Fibroblast of pulmonary artery (primary cell): ENCODE results near the gene HOXB13.
A peak's percentile ranks its signal among the peaks of the same experiment; 100 is the strongest.

ENCODE experiments used
- DNase-seq: peaks from one replicate; pipeline ENCODE4 v3.0.0-alpha.2; 2010; ENCODE audit warnings: low read depth
- H3K4me3 ChIP-seq: replicated peaks from 2 replicates; pipeline ENCODE4 v1.5.1; 2011; ENCODE audit warnings: low read depth, mild to moderate bottlenecking, control low read depth, low read length, moderate library complexity
- CTCF ChIP-seq: IDR thresholded peaks from 2 replicates; pipeline ENCODE4 v1.5.1; 2011; ENCODE audit warnings: mild to moderate bottlenecking, control low read depth, low read length, inconsistent platforms; ENCODE audit errors: missing control alignments

The HOXB13 gene

GRCh38 chr17:48693178-48693577 is 35.4 kb downstream of the HOXB13 start:
- DNase-seq: no peak
- H3K4me3 ChIP-seq: no peak overlapping the region
- no peak for TF ChIP-seq CTCF

- H3K4me3 ChIP-seq: no peak overlapping the region
- DNase-seq: no peak
- no peak for TF ChIP-seq CTCF
These were observed 36.5 kb downstream of the HOXB13 start for GRCh38 chr17:48692049-48692448.

- no peak for TF ChIP-seq CTCF
- no peak overlapping the region for H3K4me3 ChIP-seq
- no peak for DNase-seq
These were observed 37.9 kb downstream of the HOXB13 start for GRCh38 chr17:48690655-48691054.

- DNase-seq: no peak
- no peak for TF ChIP-seq CTCF
- no peak overlapping the region for H3K4me3 ChIP-seq
These were observed 46.9 kb downstream of the HOXB13 start for GRCh38 chr17:48681609-48682008.

DNA sequence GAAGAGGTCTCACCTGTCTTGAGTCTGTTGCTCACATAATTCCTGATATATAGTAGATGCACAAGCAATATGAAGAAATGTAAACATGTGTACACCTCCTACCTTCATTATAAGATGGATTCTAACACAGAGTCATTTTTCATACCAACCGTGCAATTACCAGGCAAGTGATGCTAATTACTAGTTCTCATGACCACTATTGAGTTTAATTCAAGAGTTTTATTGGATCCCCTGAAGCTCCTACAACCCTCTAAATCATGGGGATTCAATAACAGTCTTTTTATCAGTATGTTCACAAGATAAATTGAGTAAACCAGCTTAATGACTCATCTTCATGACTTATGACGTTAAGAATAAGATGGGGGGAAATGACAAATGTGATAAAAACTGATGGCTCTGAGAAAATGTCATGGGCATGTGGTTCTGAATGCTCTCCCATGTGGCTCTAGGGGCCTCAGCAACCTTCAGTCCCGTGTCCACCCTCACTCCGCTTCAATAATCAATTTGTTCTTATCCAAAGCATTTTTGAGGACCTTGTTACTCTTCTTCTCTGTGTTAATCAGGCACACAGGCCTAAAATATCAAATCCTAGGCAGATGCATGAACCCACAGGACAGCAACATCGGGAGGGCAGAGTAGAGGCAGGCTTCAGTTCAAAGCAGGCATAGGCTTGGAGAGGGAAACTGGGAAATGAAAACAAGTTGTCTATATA is 49.0 kb downstream of the HOXB13 start:
- no peak overlapping the region for H3K4me3 ChIP-seq
- TF ChIP-seq CTCF: no peak
- peak; percentile 10 for DNase-seq

DNA sequence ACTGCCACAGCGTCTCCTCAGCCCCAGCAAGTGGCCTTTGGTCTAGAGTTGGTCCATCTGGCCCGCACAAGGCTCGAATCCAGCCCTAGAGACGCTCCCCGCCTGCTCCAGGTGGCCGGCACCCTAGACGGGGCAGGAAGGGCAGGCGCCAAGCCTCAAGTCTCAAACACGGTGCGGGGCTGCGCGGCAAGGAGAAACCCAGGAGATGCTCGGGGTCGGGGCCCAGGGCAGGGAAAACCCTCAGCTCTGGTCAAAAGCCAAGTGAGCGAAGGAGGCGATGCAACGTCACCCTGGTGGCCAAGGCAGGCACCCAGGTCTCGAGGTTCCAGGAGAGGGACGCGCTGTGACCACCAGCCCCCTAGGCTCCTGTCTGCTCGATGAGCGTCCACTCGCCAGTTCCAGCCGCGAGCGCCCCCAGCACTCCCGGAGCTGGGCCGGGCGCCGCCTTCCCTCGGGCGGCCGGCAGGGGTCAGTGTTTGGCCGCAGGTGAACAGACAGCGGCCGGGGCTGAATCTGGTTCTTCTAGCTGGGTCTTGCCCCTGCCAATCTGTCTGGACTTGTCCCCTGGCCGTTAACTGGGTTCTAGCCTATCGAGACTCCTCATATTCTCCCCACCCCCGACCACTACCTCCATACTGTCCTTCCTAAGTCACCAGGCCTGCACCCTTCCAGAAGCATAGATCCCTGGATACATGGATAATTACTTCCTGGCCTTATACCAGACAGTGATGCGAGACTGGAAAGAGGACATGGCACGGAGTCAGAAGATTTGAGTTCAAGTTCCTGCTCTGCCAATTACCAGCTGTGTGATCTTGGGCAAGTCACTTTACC is 50.2 kb downstream of the HOXB13 start:
- no peak overlapping the region for H3K4me3 ChIP-seq
- TF ChIP-seq CTCF: peak; percentile 75
- DNase-seq: peak; percentile 42
